GM12891 (cell line): ENCODE measurements around the gene SMG6.
A peak's percentile ranks its signal among the peaks of the same experiment; 100 is the strongest.

Source experiments
- DNase-seq: peaks from one replicate; pipeline ENCODE4 v3.0.0; 2011; ENCODE audit warnings: low spot score; ENCODE audit not compliant: insufficient read length
- FAIRE-seq: peaks from 2 replicates; lab custom pipeline; 2011; peaks lifted over from hg19 to GRCh38; lab: Jason Lieb, UNC
- PAX5 ChIP-seq: IDR thresholded peaks from 2 replicates; pipeline ENCODE4 v1.6.1; 2011; ENCODE audit warnings: low read length, moderate library complexity, mild to moderate bottlenecking; ENCODE audit not compliant: insufficient read depth, severe bottlenecking
- POLR2A ChIP-seq: IDR thresholded peaks from 2 replicates; pipeline ENCODE4 v1.6.1; 2011; ENCODE audit warnings: low read depth, low read length, control low read depth
- POLR2AphosphoS5 ChIP-seq: IDR thresholded peaks from 2 replicates; pipeline ENCODE4 v1.6.1; 2011; ENCODE audit warnings: low read depth, low read length, control low read depth
- POU2F2 ChIP-seq: IDR thresholded peaks from 2 replicates; pipeline ENCODE4 v1.6.1; 2011; ENCODE audit warnings: low read depth, mild to moderate bottlenecking, control low read depth, low read length, moderate library complexity
- SPI1 ChIP-seq: IDR thresholded peaks from 2 replicates; pipeline ENCODE4 v1.6.1; 2011; ENCODE audit warnings: low read depth, low read length, control low read depth
- TAF1 ChIP-seq: IDR thresholded peaks from 2 replicates; pipeline ENCODE4 v1.6.1; 2011; ENCODE audit warnings: low read depth, low read length, control low read depth

Gene SMG6

DNA sequence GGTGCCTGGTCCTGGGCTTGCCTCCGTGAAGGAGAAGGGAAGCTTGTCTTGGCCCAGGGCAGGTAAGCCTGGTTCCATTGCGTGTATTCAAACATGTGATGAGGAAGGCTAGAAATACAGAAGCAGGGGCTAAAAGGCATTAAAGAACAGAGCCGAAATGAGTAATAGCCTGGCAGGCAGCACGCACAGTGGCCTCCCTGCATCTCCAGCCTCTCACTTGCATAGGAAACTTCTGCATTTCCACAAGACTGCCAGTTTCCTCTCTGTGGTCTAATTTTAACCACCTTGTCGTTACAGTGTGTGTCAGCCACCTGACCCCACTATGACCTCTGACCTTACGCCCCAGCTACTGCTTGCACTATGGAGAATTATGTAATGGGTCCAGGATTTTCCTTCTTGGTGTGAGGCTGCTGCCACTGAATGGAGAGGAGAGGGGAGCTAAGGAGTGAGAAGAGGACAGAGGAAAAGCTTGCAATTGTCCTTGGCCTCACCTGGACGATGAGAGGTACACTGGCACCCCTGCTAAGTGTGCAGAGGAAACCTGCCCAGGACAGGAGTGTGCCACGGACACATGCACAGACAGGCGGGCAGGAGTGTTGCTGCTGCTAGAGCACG, 215.9 kb downstream of the SMG6 start:
- DNase-seq (no peak), FAIRE-seq (peak; percentile 99)
- TF ChIP-seq POU2F2: peak; percentile 95
- no peak for TF ChIP-seq TAF1
- no peak for TF ChIP-seq PAX5
- no peak for TF ChIP-seq POLR2AphosphoS5
- TF ChIP-seq SPI1: peak; percentile 73
- no peak for TF ChIP-seq POLR2A

- FAIRE-seq: no peak
- TF ChIP-seq POU2F2: no peak
- no peak; the same call in 1 of the 2 replicates for TF ChIP-seq TAF1
- no peak for TF ChIP-seq SPI1
- TF ChIP-seq POLR2A: no peak
- no peak for TF ChIP-seq PAX5
- DNase-seq: no peak
These were observed 217.3 kb downstream of the SMG6 start for GRCh38 chr17:2086306-2086705.

DNA sequence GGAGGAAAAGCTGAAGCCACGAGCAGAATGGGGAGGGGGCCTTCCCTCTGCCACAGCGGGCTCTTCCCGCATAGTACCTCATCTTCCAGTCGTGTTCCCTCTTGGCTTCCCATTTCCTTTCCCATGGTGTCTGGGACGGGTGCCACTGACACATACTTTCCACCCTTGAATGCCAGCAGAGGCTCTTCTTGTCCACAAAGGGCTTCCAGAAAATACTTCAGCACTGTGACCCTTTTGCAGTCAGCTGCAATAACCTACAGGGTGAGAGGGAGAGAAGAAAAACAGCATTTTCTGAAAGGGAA, 218.0 kb downstream of the SMG6 start:
- TF ChIP-seq TAF1 (no peak), SPI1 (no peak), POU2F2 (no peak), POLR2A (no peak), PAX5 (no peak), POLR2AphosphoS5 (no peak)
- DNase-seq: no peak
- FAIRE-seq: peak; percentile 20

GRCh38 chr17:2084766-2085647, 218.6 kb downstream of the SMG6 start:
- FAIRE-seq (peak; percentile 58), DNase-seq (no peak)
- TF ChIP-seq POLR2AphosphoS5 (0 out of 2 replicates have a peak, but pooled peaks have one; percentile 26), TAF1 (no peak)

DNA sequence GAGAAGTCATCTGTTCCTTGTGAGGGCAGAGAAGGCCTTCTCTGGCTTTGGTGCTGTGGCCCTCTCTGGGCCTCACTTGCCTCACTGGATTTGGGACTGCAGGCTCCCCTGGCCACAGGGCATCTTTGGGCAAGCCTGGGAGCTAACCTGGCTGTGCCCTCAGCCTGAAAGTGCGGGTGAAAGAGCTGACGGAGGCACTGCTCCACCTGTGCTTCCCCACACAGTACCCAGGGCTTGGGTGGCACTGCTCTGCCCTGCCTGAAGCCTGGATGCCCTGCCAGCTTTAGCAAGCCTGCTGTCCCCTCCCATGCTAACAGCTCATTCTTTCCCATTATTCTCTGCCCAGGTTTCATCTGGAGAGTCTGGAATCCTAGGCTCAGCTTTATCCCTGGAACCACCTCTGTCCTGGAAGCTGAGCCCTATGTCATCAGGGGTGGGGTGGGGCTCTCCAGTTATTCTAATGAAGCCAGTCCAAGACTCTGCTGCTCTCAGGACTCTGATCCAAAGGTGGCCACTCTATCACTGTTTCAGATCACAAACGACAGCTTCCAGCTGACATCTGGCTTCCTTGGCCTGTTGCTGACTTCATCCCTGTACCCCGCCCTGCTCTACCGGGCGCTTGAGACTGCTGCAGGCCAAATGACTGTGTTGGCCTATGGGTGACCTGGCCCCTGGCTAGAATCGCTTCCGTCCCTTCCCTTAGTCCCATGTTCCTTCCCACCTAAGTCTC, 219.4 kb downstream of the SMG6 start:
- no peak for TF ChIP-seq POU2F2
- TF ChIP-seq TAF1: no peak
- no peak for TF ChIP-seq SPI1
- no peak for TF ChIP-seq PAX5
- no peak for TF ChIP-seq POLR2A
- TF ChIP-seq POLR2AphosphoS5: no peak
- DNase-seq (no peak), FAIRE-seq (peak; percentile 23)

DNA sequence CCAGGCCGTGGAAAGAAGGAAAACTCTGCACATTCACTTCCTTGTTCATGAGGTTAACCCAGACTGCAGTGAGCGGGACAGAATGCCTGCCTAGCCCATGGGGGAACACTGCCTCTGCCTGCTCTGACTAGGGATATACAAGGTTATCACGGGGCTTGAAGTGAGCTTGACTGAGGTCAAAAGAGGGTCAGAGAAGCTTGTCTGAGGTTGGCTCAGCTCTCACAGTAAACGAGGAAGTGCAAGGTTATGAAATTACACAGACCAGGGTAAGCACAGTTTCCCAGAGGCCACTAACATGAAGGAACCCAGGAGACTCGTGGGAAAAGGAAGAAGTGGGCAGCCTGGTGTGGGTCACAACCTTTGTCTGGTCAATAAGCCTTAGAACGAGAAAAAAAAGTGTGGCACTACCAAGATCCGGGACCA, 220.0 kb downstream of the SMG6 start:
- TF ChIP-seq POLR2A (0 out of 2 replicates have a peak, but pooled peaks have one; percentile 18), SPI1 (peak; percentile 96), POU2F2 (no peak; the same call in 1 of the 2 replicates), TAF1 (no peak), PAX5 (no peak), POLR2AphosphoS5 (no peak)
- peak; percentile 96 for FAIRE-seq
- no peak for DNase-seq

DNA sequence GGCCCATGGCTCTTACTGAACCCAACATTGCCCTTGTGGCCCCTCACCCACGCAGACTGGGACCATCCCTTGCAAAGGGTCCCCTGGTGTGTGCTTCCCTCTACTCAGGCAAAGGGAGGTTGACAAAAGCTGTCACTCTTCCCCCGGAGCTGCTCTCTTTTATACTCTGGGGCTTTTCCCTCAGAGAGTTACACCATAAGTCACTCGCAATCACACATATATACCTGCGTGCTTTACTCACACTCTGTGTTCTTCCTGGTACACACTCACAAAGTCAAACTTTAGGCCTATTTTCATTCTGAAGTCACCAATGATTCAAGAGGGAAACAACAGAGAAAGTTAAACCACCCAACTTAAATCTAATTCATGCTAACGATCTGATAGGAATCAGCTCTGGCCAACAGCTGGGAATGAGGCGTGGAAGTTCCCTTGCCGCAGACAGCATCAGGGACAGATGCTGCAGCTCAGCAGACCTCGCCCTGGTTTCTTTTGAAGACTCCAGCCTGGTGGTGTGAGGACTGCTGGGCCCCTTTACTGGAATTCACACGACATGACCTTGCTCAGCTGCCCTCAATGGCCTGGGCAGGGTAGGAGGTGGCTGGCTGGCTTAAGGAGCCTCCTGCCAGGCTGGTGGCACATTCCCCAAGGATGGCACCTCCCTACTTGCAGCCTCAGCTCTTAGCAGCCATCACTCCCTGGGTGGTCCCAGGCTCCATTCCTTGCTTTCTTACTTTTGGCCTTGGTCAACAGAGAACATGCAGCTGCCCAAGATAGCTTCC, 221.4 kb downstream of the SMG6 start:
- FAIRE-seq: peak; percentile 61
- DNase-seq: no peak
- TF ChIP-seq POLR2A (no peak), SPI1 (no peak), POLR2AphosphoS5 (no peak), PAX5 (no peak), POU2F2 (no peak), TAF1 (no peak)

- FAIRE-seq (no peak), DNase-seq (no peak)
- no peak for TF ChIP-seq POLR2AphosphoS5
- no peak for TF ChIP-seq SPI1
These were observed 222.0 kb downstream of the SMG6 start for GRCh38 chr17:2081564-2081963.

GRCh38 chr17:2077040-2077439, 226.5 kb downstream of the SMG6 start:
- FAIRE-seq (no peak), DNase-seq (no peak)
- no peak for TF ChIP-seq POLR2A
- no peak for TF ChIP-seq PAX5
- TF ChIP-seq POLR2AphosphoS5: no peak; the same call in 1 of the 2 replicates
- TF ChIP-seq SPI1: no peak
- TF ChIP-seq POU2F2: no peak
- no peak for TF ChIP-seq TAF1
